Activated CD4-positive, CD25-positive, alpha-beta regulatory T cell treated with anti-CD3 and anti-CD28 coated beads, Interleukin-2, amount 50 U/mL, for 16 hours (primary cell): ENCODE data around the gene DEFB129.
"Not testable (repeated sequence)": the region's sequence is repeated elsewhere in the genome, so short reads cannot be mapped to it uniquely, and the experiment has no call there.

Experiments
- DNase-seq: peaks from one replicate; pipeline ENCODE4 v3.0.0-alpha.2; 2020; ENCODE audit warnings: low read depth, low spot score

Gene DEFB129

GRCh38 chr20:226958-227357, at the start of gene DEFB129:
Gene DEFB129, plus strand, starts transcription at chr20:227258. Its CDS starts 31 bp downstream, at chr20:227289.
- DNase-seq = no peak

- DNase-seq = no peak
Observed at GRCh38 chr20:184288-184687, 42.8 kb upstream of the DEFB129 start.

GRCh38 chr20:187733-188132, 39.3 kb upstream of the DEFB129 start:
- DNase-seq = no peak

- no peak for DNase-seq
Observed at GRCh38 chr20:189611-190010, 37.4 kb upstream of the DEFB129 start, which contains the start of gene DEFB128. Gene DEFB128, minus strand, starts transcription at chr20:189711. Its CDS starts 88 bp downstream, at chr20:189623.

- DNase-seq = no peak
Observed at GRCh38 chr20:198225-198624, 28.8 kb upstream of the DEFB129 start.

- DNase-seq = no peak
Observed at GRCh38 chr20:199996-200395, 27.1 kb upstream of the DEFB129 start.

- DNase-seq = not testable (repeated sequence)
Observed at GRCh38 chr20:203630-204029, 23.4 kb upstream of the DEFB129 start.

GRCh38 chr20:208942-209566, 18.0 kb upstream of the DEFB129 start:
- DNase-seq = no peak

GRCh38 chr20:210809-211502, 16.1 kb upstream of the DEFB129 start:
- no peak for DNase-seq

- DNase-seq = no peak
Observed at GRCh38 chr20:214383-214782, 12.7 kb upstream of the DEFB129 start.

- no peak for DNase-seq
Observed at GRCh38 chr20:215796-216195, 11.3 kb upstream of the DEFB129 start.

- DNase-seq = no peak
Observed at GRCh38 chr20:217266-217665, 9.8 kb upstream of the DEFB129 start.

- DNase-seq = no peak
Observed at GRCh38 chr20:219290-220115, 7.6 kb upstream of the DEFB129 start.

GRCh38 chr20:221258-221830, 5.7 kb upstream of the DEFB129 start:
- no peak for DNase-seq

GRCh38 chr20:225879-226278, 1.2 kb upstream of the DEFB129 start:
- DNase-seq = not testable (repeated sequence)

- DNase-seq = no peak
Observed at GRCh38 chr20:227439-228105, 514 bp downstream of the DEFB129 start.

GRCh38 chr20:235891-236290, 8.8 kb downstream of the DEFB129 start:
- DNase-seq = no peak

GRCh38 chr20:237489-237888, 10.4 kb downstream of the DEFB129 start:
- DNase-seq = no peak

GRCh38 chr20:237929-238328, 10.9 kb downstream of the DEFB129 start:
- DNase-seq = no peak

- no peak for DNase-seq
Observed at GRCh38 chr20:242905-243304, 15.8 kb downstream of the DEFB129 start.

GRCh38 chr20:251354-251753, 24.3 kb downstream of the DEFB129 start:
- DNase-seq = no peak

- no peak for DNase-seq
Observed at GRCh38 chr20:252801-253200, 25.7 kb downstream of the DEFB129 start.
